Measurements from ENCODE around the gene OR52I1.

OR52I1 gene

GRCh38 chr11:4615856-4616444 is 22.1 kb downstream of the OR52I1 start:
- no peak for DNase-seq

DNA sequence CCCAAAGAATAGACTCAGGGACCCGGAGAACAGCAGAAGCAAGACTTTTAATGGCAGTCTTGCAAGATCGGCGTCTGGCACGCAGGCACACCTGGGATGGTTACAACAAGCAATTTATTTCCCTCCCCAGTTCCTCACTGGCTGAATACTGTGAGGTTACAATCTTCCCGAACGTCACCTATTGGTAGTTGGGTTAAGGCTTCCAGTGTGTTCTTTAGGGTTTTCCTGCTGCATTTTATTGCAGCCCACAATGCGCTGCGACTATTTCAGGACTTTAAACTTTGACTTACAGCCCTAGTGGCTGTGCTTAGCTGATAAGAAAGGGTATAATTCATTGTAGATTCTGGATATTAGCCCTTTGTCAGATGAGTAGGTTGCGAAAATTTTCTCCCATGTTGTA is 25.7 kb downstream of the OR52I1 start:
- DNase-seq, result no peak

DNA sequence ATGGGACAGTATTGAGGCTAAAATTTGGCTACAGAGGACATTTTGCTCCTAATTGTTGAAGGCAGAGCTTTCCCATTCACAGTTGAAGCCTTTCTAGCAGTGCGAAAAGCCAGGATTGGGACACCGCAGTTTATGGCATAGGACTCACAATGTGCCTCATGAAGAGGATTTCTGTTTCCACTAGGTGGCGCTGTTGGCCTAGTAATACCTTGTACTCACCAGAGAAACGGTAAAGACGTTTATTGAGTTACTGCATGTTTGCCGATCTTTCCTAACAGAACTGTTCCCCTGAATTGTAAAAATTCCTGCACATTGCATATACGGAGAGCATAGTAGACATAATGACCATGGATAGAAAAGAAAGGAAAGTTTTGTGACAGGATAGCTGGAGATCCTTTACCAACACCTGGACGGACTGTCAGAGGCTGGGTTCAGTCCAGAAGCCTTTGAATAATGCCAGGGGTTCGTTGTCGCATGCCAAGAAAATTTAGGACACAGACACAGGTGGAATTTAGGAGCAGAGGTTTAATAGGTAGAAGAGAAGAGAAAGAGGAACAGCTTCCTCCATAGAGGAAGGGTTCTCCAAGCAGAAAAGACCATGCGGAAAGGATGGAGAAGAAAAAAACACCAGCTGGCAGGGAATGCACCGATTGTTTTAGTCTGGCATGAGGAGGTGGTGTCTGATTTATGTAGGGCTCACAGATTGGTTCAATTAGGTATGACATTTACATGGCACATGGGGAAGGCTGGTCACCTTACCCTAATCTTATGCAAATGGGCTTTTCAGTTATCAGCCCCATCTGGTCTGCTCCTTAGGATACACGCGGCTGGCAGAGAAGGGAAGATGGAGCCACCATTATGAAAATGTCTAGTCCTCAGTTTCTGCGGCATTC is 32.6 kb downstream of the OR52I1 start:
- DNase-seq, result peak; percentile 34

DNA sequence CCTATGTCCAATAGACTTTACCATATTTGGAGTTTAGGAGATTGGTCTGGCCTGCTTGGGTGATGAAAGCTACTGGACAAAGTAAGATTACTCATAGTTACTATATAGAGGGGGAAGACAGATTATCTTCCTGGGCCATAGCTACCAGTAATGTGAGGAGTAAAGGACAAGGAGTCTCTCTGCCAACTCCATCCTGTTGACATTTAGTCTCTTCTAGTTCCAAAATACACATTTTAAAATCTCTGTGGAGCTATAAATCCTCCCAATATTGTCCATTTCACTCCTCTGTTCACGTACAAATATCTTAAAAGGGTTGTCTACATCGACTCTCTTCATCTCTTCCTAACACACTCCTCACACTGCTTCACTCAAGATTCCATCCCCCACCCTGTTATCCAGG is 42.3 kb downstream of the OR52I1 start:
- no peak for DNase-seq

- DNase-seq, result no peak
Observed at GRCh38 chr11:4636962-4637661, 43.3 kb downstream of the OR52I1 start, which contains the start of gene OR51D1. Gene OR51D1, plus strand, starts transcription at chr11:4637477. Its CDS starts 2,314 bp downstream, at chr11:4639791.

- DNase-seq, result no peak
Observed at GRCh38 chr11:4637662-4638047, 43.8 kb downstream of the OR52I1 start.

DNA sequence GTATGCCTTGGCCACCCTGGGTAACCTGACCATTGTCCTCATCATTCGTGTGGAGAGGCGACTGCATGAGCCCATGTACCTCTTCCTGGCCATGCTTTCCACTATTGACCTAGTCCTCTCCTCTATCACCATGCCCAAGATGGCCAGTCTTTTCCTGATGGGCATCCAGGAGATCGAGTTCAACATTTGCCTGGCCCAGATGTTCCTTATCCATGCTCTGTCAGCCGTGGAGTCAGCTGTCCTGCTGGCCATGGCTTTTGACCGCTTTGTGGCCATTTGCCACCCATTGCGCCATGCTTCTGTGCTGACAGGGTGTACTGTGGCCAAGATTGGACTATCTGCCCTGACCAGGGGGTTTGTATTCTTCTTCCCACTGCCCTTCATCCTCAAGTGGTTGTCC is 46.1 kb downstream of the OR52I1 start:
- no peak for DNase-seq

- no peak for DNase-seq
Observed at GRCh38 chr11:4641501-4641900, 47.7 kb downstream of the OR52I1 start.

DNA sequence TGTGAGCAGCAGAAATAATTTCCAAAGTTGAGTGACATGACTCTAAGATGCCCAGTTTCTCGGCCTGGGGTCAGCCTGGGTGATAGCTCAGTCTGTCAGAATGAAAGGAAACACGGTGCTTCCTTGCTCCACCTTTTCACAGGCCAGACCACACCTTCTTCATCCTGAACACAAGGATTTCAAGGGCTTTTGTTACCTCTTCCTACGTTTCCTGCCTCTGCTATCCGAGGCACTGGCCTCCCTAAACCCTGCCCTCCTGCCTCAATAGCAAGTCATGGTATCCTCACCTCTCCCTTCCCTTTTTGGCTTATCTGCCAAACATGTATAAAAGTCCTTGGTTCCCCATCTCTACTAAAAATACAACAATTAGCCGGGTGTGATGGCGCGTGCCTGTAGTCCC is 48.2 kb downstream of the OR52I1 start:
- DNase-seq, result no peak

- DNase-seq, result no peak
Observed at GRCh38 chr11:4643076-4643475, 49.2 kb downstream of the OR52I1 start.

DNA sequence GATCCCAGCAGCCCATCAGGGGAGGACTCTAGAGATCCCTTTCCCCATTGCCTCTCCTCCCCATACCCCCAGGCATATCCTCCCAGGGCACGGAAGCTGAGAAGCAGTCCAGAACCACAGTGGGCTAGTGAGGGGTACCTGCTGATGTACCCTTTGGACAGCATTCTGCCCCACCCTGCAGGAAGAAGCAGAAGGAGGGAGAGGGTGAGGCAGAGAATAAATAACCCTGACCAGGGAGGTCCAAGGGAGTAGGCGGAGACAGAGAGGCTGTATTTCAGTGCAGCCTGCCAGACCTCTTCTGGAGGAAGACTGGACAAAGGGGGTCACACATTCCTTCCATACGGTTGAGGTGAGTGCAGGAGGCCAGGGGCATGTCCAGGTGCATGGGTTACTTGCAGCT is 49.8 kb downstream of the OR52I1 start, which contains the start of gene OR51E1:
Gene OR51E1 (plus strand): TSS at position 301 of the 400 bp plus-strand sequence. CDS start 8,545 bp downstream, outside the sequence.
- DNase-seq, result no peak

GRCh38 chr11:4644233-4644632 is 50.4 kb downstream of the OR52I1 start:
- DNase-seq, result no peak

Data from NCI-H2171 (cell line).